IMR-90 (cell line): Measurements from ENCODE around the gene ANO10.

Experiments
- BHLHE40 ChIP-seq: fragments of 150-350 bp; IDR thresholded peaks from 2 replicates; pipeline ENCODE4 v1.6.1; 2016; ENCODE audit warnings: mild to moderate bottlenecking, low read depth, low read length
- MAFK ChIP-seq: IDR thresholded peaks from 2 replicates; pipeline ENCODE4 v1.6.1; 2012; ENCODE audit warnings: low read depth, low read length, improper control_type of control experiment
- MAZ ChIP-seq: IDR thresholded peaks from 2 replicates; pipeline ENCODE4 v1.6.1; 2012; ENCODE audit warnings: low read depth, mild to moderate bottlenecking, low read length, improper control_type of control experiment, moderate library complexity, borderline replicate concordance
- NFE2L2 ChIP-seq: fragments of 150-350 bp; IDR thresholded peaks from 2 replicates; pipeline ENCODE4 v1.6.1; 2016; ENCODE audit warnings: low read depth, mild to moderate bottlenecking, low read length
- POLR2A ChIP-seq: IDR thresholded peaks from 2 replicates; pipeline ENCODE4 v1.6.1; 2012; ENCODE audit warnings: mild to moderate bottlenecking, low read depth, low read length
- RAD21 ChIP-seq: IDR thresholded peaks from 2 replicates; pipeline ENCODE4 v1.6.1; 2012; ENCODE audit warnings: low read length, improper control_type of control experiment
- RCOR1 ChIP-seq: IDR thresholded peaks from 2 replicates; pipeline ENCODE4 v1.6.1; 2012; ENCODE audit warnings: mild to moderate bottlenecking, low read length, improper control_type of control experiment; ENCODE audit not compliant: insufficient replicate concordance
- RFX5 ChIP-seq: IDR thresholded peaks from 2 replicates; pipeline ENCODE4 v1.8.0; 2012; ENCODE audit warnings: low read depth, mild to moderate bottlenecking, low read length, moderate library complexity
- SMC3 ChIP-seq: fragments of 150-350 bp; IDR thresholded peaks from 2 replicates; pipeline ENCODE4 v1.6.1; 2016; ENCODE audit warnings: low read depth, mild to moderate bottlenecking, antibody characterized with exemption, low read length, moderate library complexity
- USF2 ChIP-seq: fragments of 150-350 bp; IDR thresholded peaks from 2 replicates; pipeline ENCODE4 v1.6.1; 2017; ENCODE audit warnings: mild to moderate bottlenecking, antibody characterized with exemption, low read length, low read depth
- TF ChIP-seq, protein P1 (sequence below): conservative IDR thresholded peaks from 2 replicates; pipeline ENCODE4 v1.5.1; 2012; ENCODE audit warnings: mild to moderate bottlenecking, low read depth, low read length, improper control_type of control experiment

- TF ChIP-seq, protein P1, sequence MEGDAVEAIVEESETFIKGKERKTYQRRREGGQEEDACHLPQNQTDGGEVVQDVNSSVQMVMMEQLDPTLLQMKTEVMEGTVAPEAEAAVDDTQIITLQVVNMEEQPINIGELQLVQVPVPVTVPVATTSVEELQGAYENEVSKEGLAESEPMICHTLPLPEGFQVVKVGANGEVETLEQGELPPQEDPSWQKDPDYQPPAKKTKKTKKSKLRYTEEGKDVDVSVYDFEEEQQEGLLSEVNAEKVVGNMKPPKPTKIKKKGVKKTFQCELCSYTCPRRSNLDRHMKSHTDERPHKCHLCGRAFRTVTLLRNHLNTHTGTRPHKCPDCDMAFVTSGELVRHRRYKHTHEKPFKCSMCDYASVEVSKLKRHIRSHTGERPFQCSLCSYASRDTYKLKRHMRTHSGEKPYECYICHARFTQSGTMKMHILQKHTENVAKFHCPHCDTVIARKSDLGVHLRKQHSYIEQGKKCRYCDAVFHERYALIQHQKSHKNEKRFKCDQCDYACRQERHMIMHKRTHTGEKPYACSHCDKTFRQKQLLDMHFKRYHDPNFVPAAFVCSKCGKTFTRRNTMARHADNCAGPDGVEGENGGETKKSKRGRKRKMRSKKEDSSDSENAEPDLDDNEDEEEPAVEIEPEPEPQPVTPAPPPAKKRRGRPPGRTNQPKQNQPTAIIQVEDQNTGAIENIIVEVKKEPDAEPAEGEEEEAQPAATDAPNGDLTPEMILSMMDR = no peak
- TF ChIP-seq POLR2A = no peak
- no peak for TF ChIP-seq USF2
- TF ChIP-seq RCOR1 = no peak
- TF ChIP-seq MAFK = no peak
- no peak for TF ChIP-seq RAD21
- TF ChIP-seq BHLHE40 = no peak
- TF ChIP-seq NFE2L2 = no peak
- no peak for TF ChIP-seq MAZ
- TF ChIP-seq SMC3 = no peak
- no peak for TF ChIP-seq RFX5
Observed at GRCh38 chr3:43539321-43539720, 82.5 kb downstream of the ANO10 start.
